ENCODE results near the gene TMEM239. TPM values are rescaled to one million over a fixed set of nuclear protein-coding genes. Genes with fewer than 3 reads are reported as not detected.

The TMEM239 gene
- total and polyA plus RNA-seq, 2 of the 8 experiments (the other 6 are each of a cell fraction or from before 2014, with no cell fraction given): not detected

DNA sequence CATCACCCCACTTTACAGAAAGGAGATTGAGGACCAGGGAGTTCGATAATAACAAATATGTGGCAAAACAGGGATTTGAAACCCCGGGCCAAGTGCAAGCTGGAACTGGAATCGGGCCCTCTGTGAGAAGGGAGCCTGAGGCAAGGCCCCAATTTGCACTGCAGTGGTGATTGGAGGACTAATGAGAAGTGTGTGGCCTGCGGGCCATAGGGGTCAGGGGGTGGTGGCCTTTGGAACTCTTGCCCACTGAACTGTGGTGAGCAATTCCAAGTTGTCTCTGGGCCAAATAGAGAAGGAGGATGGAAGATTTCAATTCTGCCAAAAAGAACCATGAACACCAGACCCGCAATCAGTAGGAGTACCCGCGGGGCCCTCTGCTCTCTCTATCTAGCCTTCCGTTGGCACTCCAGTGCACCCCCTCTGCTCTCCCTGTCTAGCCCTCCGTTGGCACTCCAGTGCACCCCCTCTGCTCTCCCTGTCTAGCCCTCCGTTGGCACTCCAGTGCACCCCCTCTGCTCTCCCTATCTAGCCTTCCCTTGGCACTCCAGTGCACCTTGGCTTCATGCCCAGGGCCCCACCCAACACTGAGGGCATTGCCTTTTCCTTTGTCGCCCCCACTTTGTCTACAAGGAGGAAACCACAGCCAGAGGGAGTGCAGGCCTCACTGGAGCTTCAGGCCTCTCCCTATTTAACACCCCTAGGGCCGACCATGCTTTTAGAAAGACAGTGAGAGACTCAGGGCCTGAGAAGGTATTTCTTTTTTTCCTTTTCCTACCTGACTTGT, 51.1 kb downstream of the TMEM239 start (continued):
- TF ChIP-seq, protein P1, sequence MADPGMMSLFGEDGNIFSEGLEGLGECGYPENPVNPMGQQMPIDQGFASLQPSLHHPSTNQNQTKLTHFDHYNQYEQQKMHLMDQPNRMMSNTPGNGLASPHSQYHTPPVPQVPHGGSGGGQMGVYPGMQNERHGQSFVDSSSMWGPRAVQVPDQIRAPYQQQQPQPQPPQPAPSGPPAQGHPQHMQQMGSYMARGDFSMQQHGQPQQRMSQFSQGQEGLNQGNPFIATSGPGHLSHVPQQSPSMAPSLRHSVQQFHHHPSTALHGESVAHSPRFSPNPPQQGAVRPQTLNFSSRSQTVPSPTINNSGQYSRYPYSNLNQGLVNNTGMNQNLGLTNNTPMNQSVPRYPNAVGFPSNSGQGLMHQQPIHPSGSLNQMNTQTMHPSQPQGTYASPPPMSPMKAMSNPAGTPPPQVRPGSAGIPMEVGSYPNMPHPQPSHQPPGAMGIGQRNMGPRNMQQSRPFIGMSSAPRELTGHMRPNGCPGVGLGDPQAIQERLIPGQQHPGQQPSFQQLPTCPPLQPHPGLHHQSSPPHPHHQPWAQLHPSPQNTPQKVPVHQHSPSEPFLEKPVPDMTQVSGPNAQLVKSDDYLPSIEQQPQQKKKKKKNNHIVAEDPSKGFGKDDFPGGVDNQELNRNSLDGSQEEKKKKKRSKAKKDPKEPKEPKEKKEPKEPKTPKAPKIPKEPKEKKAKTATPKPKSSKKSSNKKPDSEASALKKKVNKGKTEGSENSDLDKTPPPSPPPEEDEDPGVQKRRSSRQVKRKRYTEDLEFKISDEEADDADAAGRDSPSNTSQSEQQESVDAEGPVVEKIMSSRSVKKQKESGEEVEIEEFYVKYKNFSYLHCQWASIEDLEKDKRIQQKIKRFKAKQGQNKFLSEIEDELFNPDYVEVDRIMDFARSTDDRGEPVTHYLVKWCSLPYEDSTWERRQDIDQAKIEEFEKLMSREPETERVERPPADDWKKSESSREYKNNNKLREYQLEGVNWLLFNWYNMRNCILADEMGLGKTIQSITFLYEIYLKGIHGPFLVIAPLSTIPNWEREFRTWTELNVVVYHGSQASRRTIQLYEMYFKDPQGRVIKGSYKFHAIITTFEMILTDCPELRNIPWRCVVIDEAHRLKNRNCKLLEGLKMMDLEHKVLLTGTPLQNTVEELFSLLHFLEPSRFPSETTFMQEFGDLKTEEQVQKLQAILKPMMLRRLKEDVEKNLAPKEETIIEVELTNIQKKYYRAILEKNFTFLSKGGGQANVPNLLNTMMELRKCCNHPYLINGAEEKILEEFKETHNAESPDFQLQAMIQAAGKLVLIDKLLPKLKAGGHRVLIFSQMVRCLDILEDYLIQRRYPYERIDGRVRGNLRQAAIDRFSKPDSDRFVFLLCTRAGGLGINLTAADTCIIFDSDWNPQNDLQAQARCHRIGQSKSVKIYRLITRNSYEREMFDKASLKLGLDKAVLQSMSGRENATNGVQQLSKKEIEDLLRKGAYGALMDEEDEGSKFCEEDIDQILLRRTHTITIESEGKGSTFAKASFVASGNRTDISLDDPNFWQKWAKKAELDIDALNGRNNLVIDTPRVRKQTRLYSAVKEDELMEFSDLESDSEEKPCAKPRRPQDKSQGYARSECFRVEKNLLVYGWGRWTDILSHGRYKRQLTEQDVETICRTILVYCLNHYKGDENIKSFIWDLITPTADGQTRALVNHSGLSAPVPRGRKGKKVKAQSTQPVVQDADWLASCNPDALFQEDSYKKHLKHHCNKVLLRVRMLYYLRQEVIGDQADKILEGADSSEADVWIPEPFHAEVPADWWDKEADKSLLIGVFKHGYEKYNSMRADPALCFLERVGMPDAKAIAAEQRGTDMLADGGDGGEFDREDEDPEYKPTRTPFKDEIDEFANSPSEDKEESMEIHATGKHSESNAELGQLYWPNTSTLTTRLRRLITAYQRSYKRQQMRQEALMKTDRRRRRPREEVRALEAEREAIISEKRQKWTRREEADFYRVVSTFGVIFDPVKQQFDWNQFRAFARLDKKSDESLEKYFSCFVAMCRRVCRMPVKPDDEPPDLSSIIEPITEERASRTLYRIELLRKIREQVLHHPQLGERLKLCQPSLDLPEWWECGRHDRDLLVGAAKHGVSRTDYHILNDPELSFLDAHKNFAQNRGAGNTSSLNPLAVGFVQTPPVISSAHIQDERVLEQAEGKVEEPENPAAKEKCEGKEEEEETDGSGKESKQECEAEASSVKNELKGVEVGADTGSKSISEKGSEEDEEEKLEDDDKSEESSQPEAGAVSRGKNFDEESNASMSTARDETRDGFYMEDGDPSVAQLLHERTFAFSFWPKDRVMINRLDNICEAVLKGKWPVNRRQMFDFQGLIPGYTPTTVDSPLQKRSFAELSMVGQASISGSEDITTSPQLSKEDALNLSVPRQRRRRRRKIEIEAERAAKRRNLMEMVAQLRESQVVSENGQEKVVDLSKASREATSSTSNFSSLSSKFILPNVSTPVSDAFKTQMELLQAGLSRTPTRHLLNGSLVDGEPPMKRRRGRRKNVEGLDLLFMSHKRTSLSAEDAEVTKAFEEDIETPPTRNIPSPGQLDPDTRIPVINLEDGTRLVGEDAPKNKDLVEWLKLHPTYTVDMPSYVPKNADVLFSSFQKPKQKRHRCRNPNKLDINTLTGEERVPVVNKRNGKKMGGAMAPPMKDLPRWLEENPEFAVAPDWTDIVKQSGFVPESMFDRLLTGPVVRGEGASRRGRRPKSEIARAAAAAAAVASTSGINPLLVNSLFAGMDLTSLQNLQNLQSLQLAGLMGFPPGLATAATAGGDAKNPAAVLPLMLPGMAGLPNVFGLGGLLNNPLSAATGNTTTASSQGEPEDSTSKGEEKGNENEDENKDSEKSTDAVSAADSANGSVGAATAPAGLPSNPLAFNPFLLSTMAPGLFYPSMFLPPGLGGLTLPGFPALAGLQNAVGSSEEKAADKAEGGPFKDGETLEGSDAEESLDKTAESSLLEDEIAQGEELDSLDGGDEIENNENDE (IDR thresholded peaks at IDR 0.05; ENCODE audit: insufficient replicate concordance, low read length): no peak
- TF ChIP-seq NANOG (IDR thresholded peaks at IDR 0.05; ENCODE audit: insufficient read depth, low read depth, low read length, poor library complexity, severe bottlenecking): no peak

All from H1 (cell line).